DOHH2 (cell line): Measurements from ENCODE around the gene STUM.

Experiments used
- CTCF ChIP-seq: fragments of 200-600 bp; sonication (generic); IDR thresholded peaks from one replicate; pipeline ENCODE4 v1.5.1; 2014; ENCODE audit warnings: antibody characterized with exemption, mild to moderate bottlenecking, low read depth, low read length; ENCODE audit not compliant: poor library complexity, severe bottlenecking
- EZH2phosphoT487 ChIP-seq: fragments of 200-600 bp; sonication (generic); IDR thresholded peaks from 2 replicates; pipeline ENCODE4 v1.6.1; 2017; ENCODE audit warnings: borderline replicate concordance, mild to moderate bottlenecking, antibody characterized with exemption, low read length, moderate library complexity, mixed read lengths

DNA sequence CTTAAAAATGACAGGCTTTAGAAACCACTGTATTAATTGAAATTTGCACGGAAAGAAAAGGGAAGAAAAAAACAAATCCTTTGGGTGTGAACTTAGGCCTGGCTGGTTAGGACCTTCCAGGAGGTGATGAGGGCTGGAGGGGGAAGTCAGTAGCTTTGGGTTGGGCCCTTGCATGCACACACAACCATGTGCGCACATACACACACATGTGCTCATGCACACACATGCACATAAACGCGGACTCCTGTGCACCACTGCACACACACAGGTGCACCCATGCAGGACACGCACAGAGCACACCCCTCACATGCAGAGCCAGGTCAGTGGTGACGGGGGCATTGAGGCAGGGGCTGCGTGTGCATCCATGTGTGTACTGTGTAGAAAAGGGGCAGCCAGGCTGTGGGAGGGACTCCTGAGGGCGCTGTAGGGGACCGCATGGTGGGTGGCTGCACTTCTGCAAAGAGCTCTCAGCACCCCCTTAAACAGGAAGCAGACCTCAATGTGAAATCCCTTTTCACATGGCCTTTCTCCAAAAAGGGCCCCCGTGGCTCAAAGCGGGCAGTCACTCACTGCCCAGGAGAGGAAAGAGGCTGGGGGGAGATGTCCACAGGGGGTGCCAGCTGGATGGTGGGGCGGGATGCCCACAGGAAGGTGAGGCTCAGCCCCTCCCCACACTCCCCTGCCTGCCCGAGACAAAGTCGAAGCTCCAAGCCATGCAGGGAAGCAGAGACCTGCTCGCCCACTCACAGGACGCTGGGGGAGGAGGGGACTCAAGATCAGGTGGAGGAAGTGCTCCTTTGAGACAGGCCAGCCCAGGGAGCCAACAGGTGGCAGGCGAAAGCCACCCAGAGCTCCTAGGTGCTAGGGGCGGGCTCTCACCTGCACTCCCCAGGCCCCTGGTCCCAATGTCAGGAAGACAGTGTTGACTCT lies 95.3 kb downstream of the STUM start:
- TF ChIP-seq CTCF (peak; percentile 49), EZH2phosphoT487 (no peak)
